GM10266 (cell line): ENCODE results near the gene C1orf198.

ENCODE experiments used
- DNase-seq: peaks from one replicate; pipeline ENCODE4 v3.0.0; 2012; ENCODE audit errors: extremely low spot score
- CTCF ChIP-seq: IDR thresholded peaks from 2 replicates; pipeline ENCODE4 v1.5.1; 2012; ENCODE audit warnings: mild to moderate bottlenecking, low read depth; ENCODE audit not compliant: control insufficient read depth, insufficient read depth; ENCODE audit errors: missing control alignments

C1orf198 gene

GRCh38 chr1:230833511-230833910, 34.8 kb downstream of the C1orf198 start:
- no peak for DNase-seq
- TF ChIP-seq CTCF, result no peak

- no peak for TF ChIP-seq CTCF
These were observed 35.8 kb downstream of the C1orf198 start for GRCh38 chr1:230832476-230832875.

GRCh38 chr1:230831771-230832170, 36.5 kb downstream of the C1orf198 start:
- no peak for DNase-seq
- no peak for TF ChIP-seq CTCF

More at GRCh38 chr1:230832476-230832875, 35.8 kb downstream of the C1orf198 start:
- no peak for DNase-seq

GRCh38 chr1:230828421-230828820, 39.9 kb downstream of the C1orf198 start:
- TF ChIP-seq CTCF, result no peak
- no peak for DNase-seq

GRCh38 chr1:230827801-230828200, 40.5 kb downstream of the C1orf198 start:
- DNase-seq, result no peak
- no peak for TF ChIP-seq CTCF

GRCh38 chr1:230827081-230827681, 41.1 kb downstream of the C1orf198 start:
- DNase-seq, result no peak
- TF ChIP-seq CTCF, result no peak

- DNase-seq, result no peak
- TF ChIP-seq CTCF, result no peak
These were observed 42.0 kb downstream of the C1orf198 start for GRCh38 chr1:230826166-230826875.
